Liver (tissue), 9 donors: ENCODE results near the gene RYR1. TPM values are rescaled to one million over a fixed set of nuclear protein-coding genes. Genes with fewer than 3 reads are reported as not detected.

ENCODE experiments used
- DNase-seq: peaks from one replicate; pipeline ENCODE4 v3.0.0-alpha.2; 2017; ENCODE audit warnings: low spot score
- H3K27ac ChIP-seq, 2 donors: one replicate each; pipeline ENCODE4 v1.7.0; 2013; ENCODE audit warnings: inconsistent platforms in 2 of 2, low read length in 2 of 2, control low read depth in 1 of 2, low read depth in 1 of 2, mild to moderate bottlenecking in 1 of 2
- H3K27me3 ChIP-seq, 4 donors: one replicate each; pipeline versions ENCODE4 v1.6.1 to v1.7.0; 2013; ENCODE audit warnings: low read length in 3 of 4, inconsistent platforms in 1 of 4, mild to moderate bottlenecking in 1 of 4, moderate library complexity in 1 of 4; ENCODE audit not compliant: control insufficient read depth in 4 of 4, insufficient read depth in 4 of 4
- H3K36me3 ChIP-seq, 4 donors: one replicate each; pipeline versions ENCODE4 v1.6.1 to v1.7.0; 2013; ENCODE audit warnings: low read length in 3 of 4, mild to moderate bottlenecking in 3 of 4, low read depth in 1 of 4, moderate library complexity in 1 of 4; ENCODE audit not compliant: control insufficient read depth in 4 of 4, insufficient read depth in 3 of 4
- H3K4me1 ChIP-seq, 4 donors: one replicate each; pipeline versions ENCODE4 v1.6.1 to v1.7.0; 2013; ENCODE audit warnings: low read length in 3 of 4, mild to moderate bottlenecking in 3 of 4, moderate library complexity in 1 of 4; ENCODE audit not compliant: control insufficient read depth in 4 of 4, insufficient read depth in 4 of 4
- H3K4me3 ChIP-seq, 3 donors: one replicate each; pipeline versions ENCODE4 v1.6.1 to v1.7.0; 2013; ENCODE audit warnings: low read length in 3 of 3, control low read depth in 1 of 3, low read depth in 1 of 3, mild to moderate bottlenecking in 1 of 3
- H3K9ac ChIP-seq, 2 donors: one replicate each; pipeline ENCODE4 v1.7.0; 2013; ENCODE audit warnings: low read length in 2 of 2, mild to moderate bottlenecking in 2 of 2, moderate library complexity in 2 of 2, control low read depth in 1 of 2, low read depth in 1 of 2
- H3K9me3 ChIP-seq, 4 donors: one replicate each; pipeline versions ENCODE4 v1.6.1 to v1.7.0; 2013; ENCODE audit warnings: low read length in 3 of 4; ENCODE audit not compliant: control insufficient read depth in 4 of 4
- ATF3 ChIP-seq: IDR thresholded peaks from 2 replicates; pipeline ENCODE4 v1.6.1; 2016; ENCODE audit warnings: antibody characterized with exemption
- CTCF ChIP-seq: fragments of 150-350 bp; IDR thresholded peaks from 2 replicates; pipeline ENCODE4 v1.5.1; 2017; ENCODE audit warnings: improper control_type of control experiment, low read depth, low read length; ENCODE audit not compliant: missing input control
- EGR1 ChIP-seq, 2 donors: IDR thresholded peaks; 2 replicates each; pipeline ENCODE4 v1.6.1; 2016 to 2018; ENCODE audit warnings: antibody characterized with exemption in 2 of 2, low read depth in 2 of 2
- FOXA1 ChIP-seq: IDR thresholded peaks from 2 replicates; pipeline ENCODE4 v1.6.1; 2016; ENCODE audit warnings: antibody characterized with exemption
- FOXA2 ChIP-seq: IDR thresholded peaks from 2 replicates; pipeline ENCODE4 v1.6.1; 2016; ENCODE audit warnings: antibody characterized with exemption
- GABPA ChIP-seq, 2 donors: IDR thresholded peaks in 1 of 2; conservative IDR thresholded peaks in 1 of 2; 2 replicates each; pipeline ENCODE4 v1.6.1; 2016; ENCODE audit warnings: antibody characterized with exemption in 2 of 2, mild to moderate bottlenecking in 1 of 2, moderate library complexity in 1 of 2
- HNF4A ChIP-seq, 2 donors: conservative IDR thresholded peaks; 2 replicates each; pipeline ENCODE4 v1.6.1; 2016; ENCODE audit warnings: antibody characterized with exemption in 2 of 2, mild to moderate bottlenecking in 2 of 2
- HNF4G ChIP-seq: IDR thresholded peaks from 2 replicates; pipeline ENCODE4 v1.6.1; 2016; ENCODE audit warnings: antibody characterized with exemption
- JUND ChIP-seq, 2 donors: IDR thresholded peaks; 2 replicates each; pipeline ENCODE4 v1.6.1; 2016; ENCODE audit warnings: antibody characterized with exemption in 2 of 2
- MAX ChIP-seq: IDR thresholded peaks from 2 replicates; pipeline ENCODE4 v1.6.1; 2016; ENCODE audit warnings: antibody characterized with exemption
- NR2F2 ChIP-seq: IDR thresholded peaks from 2 replicates; pipeline ENCODE4 v1.6.1; 2016; ENCODE audit warnings: antibody characterized with exemption
- RAD21 ChIP-seq, 2 donors: IDR thresholded peaks; 2 replicates each; pipeline ENCODE4 v1.6.1; 2016; ENCODE audit warnings: antibody characterized with exemption in 2 of 2, mild to moderate bottlenecking in 2 of 2
- REST ChIP-seq: IDR thresholded peaks from 2 replicates; pipeline ENCODE4 v1.6.1; 2016; ENCODE audit warnings: antibody characterized with exemption, mild to moderate bottlenecking
- RXRA ChIP-seq, 2 donors: IDR thresholded peaks; 2 replicates each; pipeline ENCODE4 v1.6.1; 2017 to 2018; ENCODE audit warnings: antibody characterized with exemption in 2 of 2, mild to moderate bottlenecking in 1 of 2
- SP1 ChIP-seq: IDR thresholded peaks from 2 replicates; pipeline ENCODE4 v1.6.1; 2018; ENCODE audit warnings: antibody characterized with exemption, mild to moderate bottlenecking
- TAF1 ChIP-seq: conservative IDR thresholded peaks from 2 replicates; pipeline ENCODE4 v1.6.1; 2016; ENCODE audit warnings: antibody characterized with exemption, mild to moderate bottlenecking
- YY1 ChIP-seq: IDR thresholded peaks from 2 replicates; pipeline ENCODE4 v1.6.1; 2016; ENCODE audit warnings: antibody characterized with exemption, mild to moderate bottlenecking
- ZBTB33 ChIP-seq: IDR thresholded peaks from 2 replicates; pipeline ENCODE4 v1.6.1; 2016; ENCODE audit warnings: antibody characterized with exemption
- WGBS: extraction: QIAGEN DNeasy Blood & Tissue Kit; methylation state at CpG from one replicate; pipeline ENCODE4 v1.1.7; 2013; 5-methylcytosine and 5-hydroxymethylcytosine counted together
- polyA plus RNA-seq, 2 donors: library from polyadenylated mRNA; stranded (reverse) in 1 of 2; unstranded in 1 of 2; fragments of 200-250 nt in 1 of 2; fragments of >200 nt in 1 of 2; fragmentation: Nextera tagmentation in 1 of 2; extraction: Ambion mirVana in 1 of 2; gene quantifications; one replicate each; pipeline versions ENCODE4 v1.2.1 to v1.2.3, GENCODE V29; 2013 to 2015
- total RNA-seq, 2 donors: library from RNA; depleted of rRNA; stranded (reverse); fragments of >200 nt; gene quantifications; one replicate each; pipeline ENCODE4 v1.2.3, GENCODE V29; 2014
- donor health status: healthy.
- donor health status: healthy.
- donor health status: healthy.
- donor health status: healthy.
- donor health status: healthy.

Gene RYR1
- total and polyA plus RNA-seq, 4 donors, result 0.01 to 0.70 (median 0.29) TPM

- H3K9me3 ChIP-seq, result no peaks in the 10 kb centered on the region
- H3K4me1 ChIP-seq, result no peaks in the 10 kb centered on the region
- no peak overlapping the region for H3K4me3 ChIP-seq
- H3K27ac ChIP-seq, result no peak overlapping the region
- peaks cover 0 to 4% (median 0%) of the 10 kb centered on the region in 4 donors for H3K27me3 ChIP-seq
- DNase-seq, result no peak
- no peak for TF ChIP-seq JUND (IDR thresholded peaks at IDR 0.05)
- TF ChIP-seq FOXA2, result no peak
- TF ChIP-seq GABPA (IDR thresholded peaks at IDR 0.05 in 1 of 2, conservative IDR thresholded peaks at IDR 0.05 in 1 of 2), result no peak
- no peak for TF ChIP-seq HNF4A (conservative IDR thresholded peaks at IDR 0.05)
- no peak for TF ChIP-seq EGR1 (IDR thresholded peaks at IDR 0.05; ENCODE audit: low read depth in 2 of 2)
- no peak for TF ChIP-seq TAF1
- TF ChIP-seq MAX, result no peak
- no peak for TF ChIP-seq SP1
- TF ChIP-seq RAD21 (IDR thresholded peaks at IDR 0.05), result no peak
- no peak for TF ChIP-seq FOXA1
- no peak for TF ChIP-seq CTCF
- TF ChIP-seq REST, result no peak
- no peak for TF ChIP-seq RXRA (IDR thresholded peaks at IDR 0.05)
- no peak for TF ChIP-seq ATF3
- no peak for TF ChIP-seq YY1
- TF ChIP-seq HNF4G, result no peak
- no peak for TF ChIP-seq NR2F2
- TF ChIP-seq ZBTB33, result no peak
- H3K9ac ChIP-seq, result no peak overlapping the region
- no peaks in the 10 kb centered on the region for H3K36me3 ChIP-seq
- 90% methylated on average over 9 of the region's 9 CpGs for WGBS
These were observed 9.2 kb downstream of the RYR1 start for GRCh38 chr19:38442736-38443135.
